GM12875 (cell line): ENCODE data around the gene MCCD1.
"Not testable (repeated sequence)": the region's sequence is repeated elsewhere in the genome, so short reads cannot be mapped to it uniquely, and the experiment has no call there.

ENCODE experiments used
- H3K4me3 ChIP-seq: one replicate; pipeline ENCODE4 v1.5.1; 2011; ENCODE audit warnings: low read depth, low read length, control low read depth
- CTCF ChIP-seq: IDR thresholded peaks from 2 replicates; pipeline ENCODE4 v1.5.1; 2011; ENCODE audit warnings: low read depth, mild to moderate bottlenecking, control low read depth, inconsistent platforms, low read length, moderate library complexity, borderline replicate concordance; ENCODE audit not compliant: insufficient read depth

The MCCD1 gene

GRCh38 chr6:31498748-31499147, 30.0 kb upstream of the MCCD1 start:
- TF ChIP-seq CTCF: no peak
- no peak overlapping the region for H3K4me3 ChIP-seq

- not testable (repeated sequence) for H3K4me3 ChIP-seq
Observed at GRCh38 chr6:31499648-31500047, 29.1 kb upstream of the MCCD1 start.

GRCh38 chr6:31502586-31502985, 26.2 kb upstream of the MCCD1 start:
- TF ChIP-seq CTCF: no peak

GRCh38 chr6:31509036-31509435, 19.7 kb upstream of the MCCD1 start:
- not testable (repeated sequence) for H3K4me3 ChIP-seq

More at GRCh38 chr6:31502586-31502985, 26.2 kb upstream of the MCCD1 start:
- H3K4me3 ChIP-seq: no peak overlapping the region

- no peak for TF ChIP-seq CTCF
- no peak overlapping the region for H3K4me3 ChIP-seq
Observed at GRCh38 chr6:31510007-31510406, 18.8 kb upstream of the MCCD1 start.

GRCh38 chr6:31513456-31514165, 15.2 kb upstream of the MCCD1 start:
- no peak overlapping the region for H3K4me3 ChIP-seq
- no peak for TF ChIP-seq CTCF

- no peak for TF ChIP-seq CTCF
- H3K4me3 ChIP-seq: no peak overlapping the region
Observed at GRCh38 chr6:31521835-31522234, 6.9 kb upstream of the MCCD1 start.

GRCh38 chr6:31525553-31525931, 3.2 kb upstream of the MCCD1 start:
- no peak for TF ChIP-seq CTCF
- H3K4me3 ChIP-seq: no peak overlapping the region
